GM21737 (cell line): ENCODE results near the gene C10orf67.
"Not testable (repeated sequence)": the region's sequence is repeated elsewhere in the genome, so short reads cannot be mapped to it uniquely, and the experiment has no call there.

ENCODE experiments used
- ATAC-seq: cut with Tn5 transposase; IDR thresholded peaks from one replicate; pipeline ENCODE4 v1.9.1; 2021; ENCODE audit warnings: mild to moderate bottlenecking, moderate library complexity; ENCODE audit not compliant: unreplicated experiment

Gene C10orf67

DNA sequence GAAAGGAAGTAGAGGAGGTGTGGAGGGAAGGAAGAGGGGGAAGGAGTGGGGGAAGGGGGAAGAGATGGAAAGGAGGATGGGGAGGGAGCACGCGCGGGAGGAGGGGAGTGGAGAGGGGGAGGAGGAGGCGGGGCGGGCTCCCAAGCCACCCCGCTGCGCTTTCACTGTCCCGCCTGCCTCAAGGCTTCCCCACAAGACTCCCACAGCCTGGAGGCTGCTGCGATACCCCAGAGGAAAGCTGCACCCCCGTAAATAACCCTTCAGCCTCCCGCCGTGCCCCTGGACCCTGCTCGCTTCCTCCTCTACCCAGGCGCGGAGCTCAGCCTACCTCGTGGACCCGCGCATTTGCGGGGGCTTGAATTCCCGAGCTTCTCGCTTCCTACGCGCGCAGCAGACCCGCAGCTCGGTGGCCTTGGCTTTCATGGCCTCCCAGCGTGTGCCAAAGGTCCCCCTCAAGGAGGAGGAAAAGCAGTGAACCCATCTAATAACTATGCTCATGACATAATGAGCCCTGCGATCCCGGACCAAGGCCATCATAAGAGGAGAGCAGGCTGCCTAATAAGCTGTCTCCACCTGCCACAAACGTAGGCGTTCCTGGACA lies at the start of gene C10orf67:
C10orf67 (minus strand) TSS at position 557 of the 601 bp plus-strand sequence; CDS start at position 534, 23 bp downstream.
- no peak for ATAC-seq

DNA sequence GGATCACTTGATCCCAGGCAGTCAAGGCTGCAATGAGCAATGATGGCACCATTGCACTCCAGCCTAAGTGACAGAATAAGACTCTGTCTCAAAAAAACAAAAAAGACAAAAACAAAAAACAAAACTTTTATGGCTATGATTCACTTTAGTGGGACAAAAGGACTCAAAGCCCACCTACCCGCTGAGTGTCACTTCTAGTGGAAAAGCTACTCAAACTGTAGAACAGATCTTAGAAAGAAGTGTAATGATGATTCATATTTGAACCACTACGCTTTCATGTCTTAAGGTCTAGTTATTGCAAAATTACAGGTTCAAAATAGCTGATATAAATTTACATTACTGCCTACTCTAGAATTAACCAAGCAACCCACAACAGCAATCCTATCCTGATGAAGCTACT lies 47.2 kb upstream of the C10orf67 start:
- no peak for ATAC-seq

DNA sequence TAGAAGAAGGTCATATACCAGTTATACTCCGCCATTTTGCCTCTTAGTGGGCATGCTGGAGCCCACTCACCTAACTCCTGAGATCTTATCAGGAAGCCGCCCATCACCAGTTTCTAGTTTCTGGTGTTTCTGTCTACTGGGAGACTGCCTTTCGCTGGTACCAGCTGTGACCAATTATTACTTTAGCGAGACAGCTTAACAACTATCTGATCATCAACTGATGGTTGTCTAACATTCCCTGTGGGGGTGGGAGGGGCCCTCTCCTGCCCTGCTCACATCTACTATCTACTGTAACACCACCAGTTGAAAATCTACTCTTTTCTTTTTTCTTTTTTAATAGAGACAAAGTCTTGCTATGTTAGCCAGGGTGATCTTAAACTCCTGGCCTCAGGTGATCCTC lies 46.2 kb upstream of the C10orf67 start:
- no peak for ATAC-seq

DNA sequence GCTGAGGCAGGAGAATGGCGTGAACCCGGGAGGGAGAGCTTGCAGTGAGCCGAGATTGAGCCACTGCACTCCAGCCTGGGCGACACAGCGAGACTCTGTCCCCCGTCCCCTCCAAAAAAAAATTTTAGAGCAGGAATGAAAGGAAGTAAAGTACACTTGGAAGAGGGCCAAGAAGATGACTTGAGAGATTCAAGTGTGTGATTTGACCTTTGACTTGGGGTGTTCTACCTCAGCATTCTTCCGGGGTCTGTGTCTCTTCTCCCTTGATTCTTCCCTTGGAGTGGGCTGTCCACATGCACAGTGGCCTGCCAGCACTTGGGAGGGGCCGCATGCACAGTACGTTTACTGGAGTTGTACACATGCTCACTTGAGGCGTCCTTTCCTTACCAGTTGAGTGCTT lies 45.8 kb upstream of the C10orf67 start:
- not testable (repeated sequence) for ATAC-seq

DNA sequence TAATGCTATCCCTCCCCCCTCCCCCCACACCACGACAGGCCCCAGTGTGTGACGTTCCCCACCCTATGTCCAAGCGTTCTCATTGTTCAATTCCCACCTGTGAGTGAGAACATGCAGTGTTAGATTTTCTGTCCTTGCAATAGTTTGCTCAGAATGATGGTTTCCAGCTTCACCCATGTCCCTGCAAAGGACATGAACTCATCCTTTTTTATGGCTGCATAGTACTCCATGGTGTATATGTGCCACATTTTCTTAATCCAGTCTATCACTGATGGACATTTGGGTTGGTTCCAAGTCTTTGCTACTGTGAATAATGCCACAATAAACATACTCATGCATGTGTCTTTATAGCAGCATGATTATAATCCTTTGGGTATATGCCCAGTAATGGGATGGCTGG lies 42.9 kb upstream of the C10orf67 start:
- ATAC-seq = not testable (repeated sequence)

DNA sequence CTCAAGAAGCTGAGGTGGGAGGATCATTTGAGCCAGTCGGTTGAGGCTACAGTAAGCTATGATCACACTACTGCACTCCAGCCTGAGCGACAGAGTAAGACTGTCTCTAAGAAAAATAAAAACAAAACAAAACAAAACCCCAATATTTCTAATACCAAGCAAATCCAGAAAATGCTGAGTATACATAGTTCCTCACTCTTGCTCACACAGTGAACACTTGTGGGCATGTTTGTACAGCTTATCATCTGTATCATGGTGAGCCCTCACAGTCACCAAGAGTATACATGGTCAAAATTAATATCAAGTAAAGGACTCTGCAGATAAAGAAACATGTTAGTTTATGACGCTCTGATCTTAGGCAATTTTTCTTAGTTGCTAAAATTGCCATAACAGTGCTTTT lies 41.5 kb upstream of the C10orf67 start:
- no peak for ATAC-seq

- no peak for ATAC-seq
These were observed 39.8 kb upstream of the C10orf67 start for GRCh38 chr10:23384364-23384763.

GRCh38 chr10:23383637-23384036 lies 39.0 kb upstream of the C10orf67 start:
- ATAC-seq = no peak

GRCh38 chr10:23381298-23382040 lies 36.9 kb upstream of the C10orf67 start:
- no peak for ATAC-seq

GRCh38 chr10:23379686-23380085 lies 35.1 kb upstream of the C10orf67 start:
- no peak for ATAC-seq

GRCh38 chr10:23376229-23376655 lies 31.6 kb upstream of the C10orf67 start:
- no peak for ATAC-seq

DNA sequence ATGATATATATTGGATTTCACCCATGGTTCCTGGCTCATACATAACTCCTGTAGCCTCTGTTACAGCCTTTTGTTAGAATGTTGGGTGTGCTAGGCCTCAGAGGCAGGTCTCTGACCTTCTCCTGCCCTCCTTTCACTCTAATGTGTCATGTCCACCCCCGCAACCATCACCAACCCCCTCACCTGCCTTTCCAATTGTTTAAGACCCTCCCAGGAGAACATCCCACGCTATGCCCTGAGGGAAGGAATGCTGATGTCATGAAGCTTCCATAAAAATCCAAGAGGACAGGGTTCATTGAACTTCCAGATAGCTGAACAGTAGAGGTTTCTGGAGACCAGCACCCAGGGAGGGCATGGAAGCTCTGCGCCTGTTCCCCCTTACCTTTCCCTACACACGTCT lies 30.8 kb upstream of the C10orf67 start:
- no peak for ATAC-seq

DNA sequence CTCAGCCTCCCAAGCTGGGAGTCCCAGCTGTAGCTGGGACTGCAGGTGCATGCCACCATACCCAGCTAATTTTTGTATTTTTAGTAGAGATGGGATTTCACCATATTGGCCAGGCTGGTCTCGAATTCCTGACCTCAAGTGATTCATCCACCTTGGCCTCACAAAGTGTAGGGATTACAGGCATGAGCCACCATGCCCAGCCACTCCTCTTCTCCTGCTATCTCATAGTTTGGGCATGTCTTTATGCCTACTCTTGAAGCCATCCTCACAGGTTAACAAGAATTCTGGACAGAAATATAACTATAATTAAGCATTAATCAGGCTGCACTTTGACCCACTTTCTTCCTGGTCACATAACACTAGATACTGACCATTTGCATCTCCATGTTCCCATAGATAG lies 28.6 kb upstream of the C10orf67 start:
- no peak for ATAC-seq

GRCh38 chr10:23371073-23371472 lies 26.5 kb upstream of the C10orf67 start:
- ATAC-seq = no peak

GRCh38 chr10:23370106-23370505 lies 25.5 kb upstream of the C10orf67 start:
- ATAC-seq = no peak

DNA sequence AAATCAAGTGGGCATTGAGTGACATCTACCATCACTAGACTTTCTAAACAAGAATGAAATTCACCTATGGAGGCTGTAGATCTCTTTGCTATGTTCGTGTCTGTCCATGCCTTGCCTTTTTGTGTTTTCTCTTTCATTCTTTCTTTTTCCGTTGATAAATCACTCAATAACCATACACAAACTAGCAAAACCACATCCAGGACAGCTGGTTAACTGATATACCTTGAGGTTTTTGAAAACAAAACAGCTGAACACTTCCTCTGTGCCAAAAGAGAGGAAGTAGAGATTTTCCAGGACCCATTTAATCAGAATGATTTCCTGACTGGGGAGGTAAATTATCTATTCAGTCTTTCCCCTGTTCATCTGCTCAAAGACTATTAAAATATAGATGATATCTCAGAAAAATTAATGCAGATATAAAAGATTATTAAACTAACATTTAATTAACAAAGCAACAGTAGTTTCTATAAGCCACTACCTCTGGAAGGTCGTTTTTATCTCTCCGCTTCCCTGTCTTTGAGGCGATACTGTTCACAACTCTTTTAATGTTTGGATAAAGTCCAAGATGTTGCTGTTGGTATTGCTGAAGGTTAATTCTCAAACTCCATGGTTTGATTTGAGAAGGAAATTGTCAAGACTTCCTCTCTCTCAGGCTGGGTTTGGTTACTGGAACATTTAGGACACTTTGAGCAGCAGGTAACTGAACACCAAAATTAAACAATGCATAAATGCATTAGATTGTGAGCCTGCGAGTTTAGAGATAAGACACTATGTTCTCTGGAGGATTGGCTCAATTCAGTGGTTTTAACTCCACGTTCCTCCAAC lies 24.4 kb upstream of the C10orf67 start:
- ATAC-seq = peak; percentile 67

- peak; percentile 16 for ATAC-seq
These were observed 23.4 kb upstream of the C10orf67 start for GRCh38 chr10:23367896-23368595.

DNA sequence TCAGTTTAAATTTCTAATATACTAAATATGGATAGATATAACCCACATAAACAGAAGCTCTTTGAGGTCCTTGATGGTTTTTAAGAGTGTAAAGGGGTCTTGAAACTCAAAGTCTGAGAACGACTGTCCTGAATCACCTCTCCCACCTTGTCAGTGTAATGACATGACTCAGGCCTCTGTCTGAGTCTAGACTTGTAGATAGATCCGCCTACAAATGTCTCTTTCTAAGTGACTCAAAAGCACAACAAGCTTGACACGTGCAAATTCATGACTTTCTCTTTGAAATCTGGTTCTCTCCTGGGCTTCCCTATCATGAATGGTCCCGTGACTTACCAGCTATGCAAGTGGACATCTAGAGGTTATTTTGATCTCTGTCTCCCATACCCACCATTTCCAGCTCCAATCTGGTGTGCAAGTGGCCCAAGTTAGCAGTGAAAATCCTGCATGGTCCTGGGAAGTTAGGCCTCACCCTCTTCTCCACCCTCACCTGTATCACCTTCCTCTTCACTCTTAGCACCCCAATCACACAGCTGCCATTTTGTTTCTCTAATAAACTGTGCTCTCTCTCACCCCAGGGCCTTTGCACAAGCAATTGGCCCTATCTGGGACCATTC lies 20.9 kb upstream of the C10orf67 start:
- peak; percentile 21 for ATAC-seq

DNA sequence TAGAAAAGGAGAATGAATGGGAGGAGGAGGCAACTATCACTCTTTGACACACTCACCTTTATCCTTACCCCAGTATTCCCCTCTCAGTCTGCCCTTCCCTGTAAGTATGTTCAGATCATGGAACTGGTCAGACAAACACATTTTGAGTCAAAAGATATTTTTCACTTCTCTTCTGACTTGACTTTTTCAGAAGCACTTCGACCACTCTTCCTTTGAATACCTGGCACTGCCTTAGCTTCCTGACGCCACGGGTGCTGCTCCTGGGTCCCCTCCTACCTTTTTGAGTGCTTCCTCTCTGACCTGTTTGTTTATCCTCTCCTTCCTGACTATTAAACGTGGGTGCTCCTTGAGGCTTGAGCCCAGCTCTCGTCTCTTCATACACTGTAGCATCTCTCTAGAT lies 19.8 kb upstream of the C10orf67 start:
- ATAC-seq = no peak

DNA sequence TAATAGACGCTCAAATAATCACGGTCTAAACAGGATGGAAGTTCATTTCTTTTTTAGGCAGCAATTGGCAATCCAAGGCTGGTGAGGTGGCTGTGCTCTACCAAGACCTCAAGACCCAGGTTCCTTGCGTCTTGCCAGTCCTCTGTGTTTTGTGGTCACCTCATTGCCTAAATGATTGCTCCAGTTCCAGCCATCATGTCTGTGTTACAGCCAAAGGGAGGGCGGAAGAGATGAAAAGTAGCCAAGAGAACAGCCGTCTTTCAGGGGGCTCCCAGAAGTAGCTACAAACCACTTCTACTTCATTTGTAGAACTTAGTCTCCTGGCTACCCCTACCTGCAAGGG lies 19.2 kb upstream of the C10orf67 start:
- no peak for ATAC-seq
